Natural killer cell treated with Interleukin-12 subunit alpha and Interleukin-12 subunit beta and Interleukin-15 and Interleukin-18, amount 100 ng/mL, for 72 hours (primary cell): Measurements from ENCODE around the gene VIL1. TPM values are rescaled to one million over a fixed set of nuclear protein-coding genes. Genes with fewer than 3 reads are reported as not detected.

Source experiments
- ATAC-seq, 2 donors: fragments of 150-1000 bp; cut with Tn5 transposase in 1 of 2; sonication (Bioruptor Pico), chemical (Tn5 transposase) in 1 of 2; 2 replicates each; pipeline ENCODE4 v1.10.0; 2021
- DNase-seq: peaks from one replicate; pipeline ENCODE4 v3.0.0; 2022; ENCODE audit warnings: low spot score
- H3K27ac Mint-ChIP-seq, 2 donors: 1 replicate in 1 of 2; 2 replicates in 1 of 2; pipeline ENCODE4 v1.8.0; 2022; ENCODE audit warnings: mixed read lengths in 2 of 2, mild to moderate bottlenecking in 1 of 2, moderate library complexity in 1 of 2
- H3K27me3 Mint-ChIP-seq, 2 donors: 1 replicate in 1 of 2; 2 replicates in 1 of 2; pipeline ENCODE4 v1.8.0; 2022; ENCODE audit warnings: mixed read lengths in 2 of 2
- H3K36me3 Mint-ChIP-seq: one replicate; pipeline ENCODE4 v1.8.0; 2022; ENCODE audit warnings: mixed read lengths
- H3K4me1 Mint-ChIP-seq, 2 donors: 1 replicate in 1 of 2; 2 replicates in 1 of 2; pipeline ENCODE4 v1.8.0; 2022; ENCODE audit warnings: low read depth in 2 of 2, mixed read lengths in 2 of 2, mild to moderate bottlenecking in 1 of 2
- H3K4me3 Mint-ChIP-seq: one replicate; pipeline ENCODE4 v1.8.0; 2022; ENCODE audit warnings: mixed read lengths
- H3K9me3 Mint-ChIP-seq: 2 replicates; pipeline ENCODE4 v1.8.0; 2022; ENCODE audit warnings: mixed read lengths
- total RNA-seq, 2 donors: library from RNA; stranded (reverse); gene quantifications; one replicate each; pipeline ENCODE4 v1.2.3, GENCODE V29; 2022

VIL1 gene
- total RNA-seq, 2 donors from 2014 or later: 0.10 TPM; not detected in 1

DNA sequence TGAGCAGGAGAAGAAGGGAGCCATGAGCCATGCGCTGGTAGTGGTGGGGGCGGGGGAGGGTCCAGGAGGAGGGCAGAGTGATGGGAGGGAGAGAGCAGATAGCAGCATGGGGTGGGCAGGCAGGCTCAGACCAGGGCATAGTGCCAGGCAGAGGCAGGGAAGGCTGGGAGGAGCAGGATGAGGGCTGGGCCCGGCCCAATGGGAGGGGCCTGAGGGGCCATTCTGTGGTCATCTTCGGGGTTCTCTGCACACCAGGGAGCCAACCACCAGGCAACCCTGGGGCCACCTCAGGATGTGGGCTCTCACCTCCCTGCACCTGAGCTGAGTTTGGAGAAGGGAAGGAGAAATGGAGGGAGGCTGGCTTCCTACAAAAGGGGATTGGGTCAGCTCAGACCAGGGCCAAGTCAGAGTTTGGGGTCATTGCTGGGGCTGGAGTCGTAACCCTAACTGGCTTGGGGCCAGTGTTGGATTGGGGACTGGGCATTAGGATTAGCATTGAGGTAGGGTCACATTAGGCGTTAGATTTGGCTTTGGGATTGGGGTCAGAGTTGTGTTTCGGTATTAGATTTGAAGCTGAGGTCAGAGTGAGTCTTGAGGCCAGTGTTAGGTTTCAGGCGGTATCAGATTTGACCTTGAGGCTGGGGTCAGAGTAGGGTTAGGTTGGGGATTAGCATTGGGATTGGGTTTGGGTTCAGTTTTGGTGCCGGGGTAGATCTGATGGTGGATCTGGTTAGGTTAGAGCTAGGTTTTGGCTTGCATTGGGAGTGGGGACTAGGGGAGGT lies 11.2 kb downstream of the VIL1 start:
- DNase-seq (no peak), ATAC-seq (no peak)
- Mint-ChIP-seq H3K9me3 (no peaks in the 10 kb centered on the region), H3K27ac (no peak overlapping the region), H3K4me1 (no peaks in the 10 kb centered on the region), H3K36me3 (no peaks in the 10 kb centered on the region), H3K4me3 (no peak overlapping the region), H3K27me3 (no peaks in the 10 kb centered on the region)

GRCh38 chr2:218430721-218431120 lies 11.8 kb downstream of the VIL1 start:
- no peaks in the 10 kb centered on the region for H3K4me1 Mint-ChIP-seq
- no peaks in the 10 kb centered on the region for H3K36me3 Mint-ChIP-seq
- H3K9me3 Mint-ChIP-seq: no peaks in the 10 kb centered on the region
- ATAC-seq (no peak), DNase-seq (no peak)
- no peaks in the 10 kb centered on the region for H3K27me3 Mint-ChIP-seq
- H3K27ac Mint-ChIP-seq: no peak overlapping the region
- no peak overlapping the region for H3K4me3 Mint-ChIP-seq

DNA sequence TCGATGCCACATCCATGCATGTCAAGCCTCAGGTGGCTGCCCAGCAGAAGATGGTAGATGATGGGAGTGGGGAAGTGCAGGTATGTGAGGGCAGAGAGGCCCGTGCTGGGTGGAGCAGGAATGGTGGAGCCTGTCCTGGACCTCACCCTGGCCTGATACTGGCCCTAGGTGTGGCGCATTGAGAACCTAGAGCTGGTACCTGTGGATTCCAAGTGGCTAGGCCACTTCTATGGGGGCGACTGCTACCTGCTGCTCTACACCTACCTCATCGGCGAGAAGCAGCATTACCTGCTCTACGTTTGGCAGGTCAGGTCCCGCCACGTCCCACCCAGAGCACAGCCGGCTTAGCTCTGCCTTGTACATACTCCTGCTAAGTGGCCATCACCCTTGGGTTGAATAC lies 13.0 kb downstream of the VIL1 start:
- Mint-ChIP-seq H3K36me3 (no peaks in the 10 kb centered on the region), H3K4me3 (no peak overlapping the region)
- ATAC-seq: no peak

DNA sequence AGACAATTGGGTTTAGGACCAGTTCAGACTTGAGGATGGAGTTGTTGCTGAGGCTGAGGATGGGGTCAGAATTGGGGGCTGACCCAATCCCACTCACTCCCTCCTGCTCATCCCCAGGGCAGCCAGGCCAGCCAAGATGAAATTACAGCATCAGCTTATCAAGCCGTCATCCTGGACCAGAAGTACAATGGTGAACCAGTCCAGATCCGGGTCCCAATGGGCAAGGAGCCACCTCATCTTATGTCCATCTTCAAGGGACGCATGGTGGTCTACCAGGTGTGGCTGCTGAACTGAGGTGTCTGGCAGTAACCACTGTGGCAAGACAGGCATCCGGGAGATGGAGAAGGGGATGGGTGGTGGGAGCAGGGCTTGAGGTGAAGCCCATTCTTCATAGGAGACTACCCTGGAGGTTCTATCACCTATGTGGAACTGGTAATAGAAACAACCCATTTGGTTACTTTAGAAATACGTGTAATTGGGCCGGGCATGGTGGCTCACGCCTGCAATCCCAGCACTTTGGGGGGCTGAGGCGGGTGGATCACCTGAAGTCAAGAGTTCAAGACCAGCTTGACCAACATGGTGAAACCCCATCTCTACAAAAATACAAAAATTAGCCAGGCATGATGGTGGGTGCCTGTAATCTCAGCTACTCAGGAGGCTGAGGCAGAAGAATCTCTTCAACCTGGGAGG lies 13.9 kb downstream of the VIL1 start:
- Mint-ChIP-seq H3K9me3 (no peaks in the 10 kb centered on the region), H3K27ac (no peak overlapping the region), H3K27me3 (no peaks in the 10 kb centered on the region), H3K4me1 (peaks cover 0 to 2% of the 10 kb centered on the region in 2 donors), H3K4me3 (no peak overlapping the region), H3K36me3 (no peaks in the 10 kb centered on the region)
- ATAC-seq (no peak), DNase-seq (no peak)

More for the DNA sequence above, 13.0 kb downstream of the VIL1 start:
- Mint-ChIP-seq H3K27ac (no peak overlapping the region), H3K27me3 (no peaks in the 10 kb centered on the region), H3K4me1 (peaks cover 0 to 2% of the 10 kb centered on the region in 2 donors), H3K9me3 (no peaks in the 10 kb centered on the region)
- DNase-seq: no peak

DNA sequence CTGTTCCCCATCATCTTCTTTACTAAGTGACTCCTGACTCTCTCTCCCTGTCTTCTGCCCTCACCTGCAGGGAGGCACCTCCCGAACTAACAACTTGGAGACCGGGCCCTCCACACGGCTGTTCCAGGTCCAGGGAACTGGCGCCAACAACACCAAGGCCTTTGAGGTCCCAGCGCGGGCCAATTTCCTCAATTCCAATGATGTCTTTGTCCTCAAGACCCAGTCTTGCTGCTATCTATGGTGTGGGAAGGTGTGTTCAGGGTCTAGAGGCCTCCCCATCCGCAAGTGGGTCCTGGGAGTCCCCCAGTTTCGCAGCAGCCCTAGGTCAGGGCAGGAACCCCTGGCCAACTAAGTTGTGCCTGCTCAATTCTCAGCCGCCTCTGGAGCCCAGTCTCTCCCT lies 15.5 kb downstream of the VIL1 start:
- DNase-seq (no peak), ATAC-seq (no peak)
- Mint-ChIP-seq H3K27ac (no peak overlapping the region), H3K4me1 (peaks cover 0 to 2% of the 10 kb centered on the region in 2 donors), H3K36me3 (no peaks in the 10 kb centered on the region), H3K9me3 (no peaks in the 10 kb centered on the region), H3K27me3 (no peaks in the 10 kb centered on the region), H3K4me3 (no peak overlapping the region)

DNA sequence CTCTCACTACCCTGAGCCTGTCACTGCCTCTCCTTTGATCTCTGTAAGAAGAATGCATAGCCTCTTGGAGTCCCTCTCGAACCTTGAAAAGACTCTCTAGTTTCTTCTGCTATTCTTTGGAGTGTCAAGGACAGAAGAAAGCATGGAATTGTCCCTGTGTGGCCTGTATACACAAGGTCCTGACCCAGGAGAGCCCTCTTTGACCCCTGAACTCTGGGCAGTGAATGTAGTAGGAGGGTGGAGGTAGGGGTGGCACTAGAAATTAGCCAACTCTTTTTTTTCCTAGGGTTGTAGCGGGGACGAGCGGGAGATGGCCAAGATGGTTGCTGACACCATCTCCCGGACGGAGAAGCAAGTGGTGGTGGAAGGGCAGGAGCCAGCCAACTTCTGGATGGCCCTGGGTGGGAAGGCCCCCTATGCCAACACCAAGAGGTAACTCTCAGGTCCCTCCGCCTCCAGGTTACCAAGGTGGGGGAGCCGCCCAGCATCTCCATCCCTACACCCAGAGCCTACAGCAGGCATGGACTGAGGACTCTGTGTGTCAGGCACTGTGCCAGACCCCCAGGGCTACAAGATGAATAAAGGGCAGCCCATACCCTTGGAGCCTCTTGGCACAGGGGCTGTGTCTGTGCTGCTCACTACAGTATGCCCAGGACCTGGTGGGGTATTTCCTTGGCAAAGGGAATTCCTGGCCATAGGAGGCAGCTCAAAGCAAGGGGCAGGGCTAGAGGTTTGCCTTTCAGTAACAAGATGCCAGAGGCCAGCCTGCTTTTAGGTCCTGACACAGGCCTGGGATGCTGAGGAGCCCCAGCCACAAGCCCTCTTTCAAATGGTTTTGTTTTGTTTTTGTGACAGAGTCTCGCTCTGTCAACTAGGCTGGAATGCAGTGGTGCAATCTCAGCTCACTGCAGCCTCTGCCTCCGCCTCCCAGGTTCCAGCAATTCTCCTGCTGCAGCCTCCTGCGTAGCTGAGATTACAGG lies 16.4 kb downstream of the VIL1 start:
- DNase-seq (no peak), ATAC-seq (no peak)
- Mint-ChIP-seq H3K36me3 (no peaks in the 10 kb centered on the region), H3K27me3 (no peaks in the 10 kb centered on the region), H3K27ac (no peak overlapping the region), H3K4me1 (peaks cover 0 to 2% of the 10 kb centered on the region in 2 donors), H3K9me3 (no peaks in the 10 kb centered on the region), H3K4me3 (no peak overlapping the region)

DNA sequence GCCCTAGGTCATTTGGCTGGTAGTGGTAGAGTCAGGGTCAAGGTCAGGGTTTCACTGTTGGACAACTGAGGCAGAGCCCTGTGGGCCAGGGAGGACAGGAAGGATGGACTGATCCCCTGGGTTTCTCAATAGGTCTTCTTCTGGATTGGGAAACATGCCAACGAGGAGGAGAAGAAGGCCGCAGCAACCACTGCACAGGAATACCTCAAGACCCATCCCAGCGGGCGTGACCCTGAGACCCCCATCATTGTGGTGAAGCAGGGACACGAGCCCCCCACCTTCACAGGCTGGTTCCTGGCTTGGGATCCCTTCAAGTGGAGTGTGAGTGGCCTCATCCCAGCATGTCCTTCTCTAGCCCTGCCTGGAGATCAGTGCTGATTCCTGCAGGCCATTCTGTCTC lies 18.1 kb downstream of the VIL1 start:
- Mint-ChIP-seq H3K27me3 (no peaks in the 10 kb centered on the region), H3K36me3 (no peaks in the 10 kb centered on the region), H3K27ac (no peak overlapping the region), H3K4me1 (peaks cover 0 to 2% of the 10 kb centered on the region in 2 donors), H3K9me3 (no peaks in the 10 kb centered on the region), H3K4me3 (no peak overlapping the region)
- DNase-seq (no peak), ATAC-seq (no peak)

DNA sequence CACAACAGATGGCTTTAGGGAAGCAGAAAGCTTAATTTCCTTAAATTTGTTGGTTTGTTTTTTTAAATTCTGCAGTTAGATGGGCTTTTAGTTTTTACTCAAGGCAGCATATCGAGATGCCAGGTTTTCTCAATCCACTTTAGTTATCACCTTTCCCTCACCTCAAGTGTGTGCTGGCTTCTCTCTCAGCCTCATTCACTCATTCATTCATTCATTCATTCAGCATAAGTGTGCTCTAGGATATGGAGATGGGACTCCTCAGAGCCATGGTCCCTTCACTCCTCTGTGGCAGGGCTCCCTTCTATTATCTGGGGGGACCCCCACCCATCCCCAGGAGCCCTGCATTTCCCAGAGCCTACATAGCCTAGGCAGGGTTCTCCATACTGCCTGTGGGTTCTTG lies 19.0 kb downstream of the VIL1 start:
- no peak for DNase-seq
- Mint-ChIP-seq H3K27me3 (no peaks in the 10 kb centered on the region), H3K27ac (no peak overlapping the region), H3K4me1 (peaks cover 0 to 2% of the 10 kb centered on the region in 2 donors), H3K36me3 (no peaks in the 10 kb centered on the region), H3K9me3 (no peaks in the 10 kb centered on the region), H3K4me3 (no peak overlapping the region)
- ATAC-seq: no peak

GRCh38 chr2:218438596-218438995 lies 19.7 kb downstream of the VIL1 start:
- DNase-seq (no peak), ATAC-seq (no peak)
- H3K4me3 Mint-ChIP-seq: no peak overlapping the region
- peaks cover 0 to 2% of the 10 kb centered on the region in 2 donors for H3K4me1 Mint-ChIP-seq
- H3K27me3 Mint-ChIP-seq: no peaks in the 10 kb centered on the region
- no peaks in the 10 kb centered on the region for H3K9me3 Mint-ChIP-seq
- H3K27ac Mint-ChIP-seq: no peak overlapping the region
- H3K36me3 Mint-ChIP-seq: no peaks in the 10 kb centered on the region

DNA sequence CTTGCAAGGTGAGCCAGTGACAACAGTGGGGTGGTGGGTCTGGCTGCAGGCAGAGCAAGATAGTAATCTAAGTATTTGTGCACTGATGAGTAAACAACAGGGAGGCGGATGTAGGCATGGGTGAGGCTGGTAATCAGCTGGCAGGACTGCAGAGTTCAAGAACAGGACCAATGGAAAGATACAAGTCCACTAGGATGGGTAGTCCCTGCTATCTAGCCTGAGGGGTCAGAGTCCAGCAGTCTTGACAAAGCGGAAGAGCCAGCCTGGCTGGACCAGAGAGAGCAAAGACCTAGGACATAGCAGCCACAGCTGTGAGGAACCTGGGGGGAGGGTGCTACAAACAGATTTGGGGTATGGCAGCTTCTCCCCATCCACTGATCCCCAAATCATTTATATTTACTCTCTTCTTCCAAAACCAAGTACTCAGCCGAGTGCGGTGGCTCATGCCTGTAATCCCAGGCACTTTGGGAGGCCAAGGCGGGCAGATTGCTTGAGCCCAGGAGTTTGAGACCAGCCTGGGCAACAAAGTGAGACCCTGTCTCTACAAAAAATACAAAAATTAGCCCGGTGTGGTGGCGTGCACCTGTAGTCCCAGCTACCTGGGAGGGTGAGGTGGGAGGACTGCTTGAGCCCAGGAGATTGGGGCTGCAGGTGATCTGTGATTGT lies 25.9 kb downstream of the VIL1 start:
- ATAC-seq: no peak
- Mint-ChIP-seq H3K36me3 (peaks cover 9% of the 10 kb centered on the region), H3K27me3 (no peaks in the 10 kb centered on the region), H3K4me1 (peaks cover 0 to 3% of the 10 kb centered on the region in 2 donors), H3K4me3 (no peak overlapping the region), H3K9me3 (no peaks in the 10 kb centered on the region), H3K27ac (no peak overlapping the region)
- DNase-seq: no peak

DNA sequence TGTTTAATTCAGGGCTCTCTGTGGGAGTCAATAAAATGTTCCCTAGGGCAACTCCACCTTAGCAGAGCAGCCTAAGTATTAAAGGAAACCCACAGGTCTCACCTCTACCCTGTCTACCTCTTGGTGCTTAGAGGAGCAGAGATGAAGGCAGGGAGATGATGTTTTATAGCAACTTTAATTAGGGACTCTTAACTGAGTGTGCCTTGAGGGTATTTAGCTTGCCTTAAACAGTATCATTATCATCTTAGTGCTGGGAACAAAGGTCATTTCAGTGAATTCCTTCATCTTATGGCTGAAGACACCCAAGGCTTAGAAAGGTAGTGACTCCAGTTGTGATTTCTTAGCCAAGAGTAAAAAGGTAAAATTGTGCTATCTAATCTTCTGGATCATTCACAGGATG lies 26.7 kb downstream of the VIL1 start:
- H3K9me3 Mint-ChIP-seq: no peaks in the 10 kb centered on the region

DNA sequence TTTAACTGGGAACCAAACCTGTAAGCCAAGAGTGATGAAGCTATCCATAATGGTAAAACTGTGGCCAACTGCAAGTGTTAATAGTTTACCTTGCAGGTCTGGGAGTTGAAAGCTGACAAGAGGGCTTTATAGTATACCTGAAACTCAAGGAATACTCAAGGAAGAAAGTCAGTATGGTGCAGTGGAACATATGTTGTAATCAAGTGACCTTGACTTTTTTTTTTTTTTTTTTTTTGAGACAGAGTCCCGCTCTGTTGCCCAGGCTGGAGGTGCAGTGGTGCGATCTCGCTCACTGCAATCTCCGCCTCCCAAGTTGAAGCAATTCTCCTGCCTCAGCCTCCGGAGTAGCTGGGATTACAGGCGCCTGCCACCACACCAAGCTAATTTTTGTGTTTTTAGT lies 27.6 kb downstream of the VIL1 start:
- peaks cover 9% of the 10 kb centered on the region for H3K36me3 Mint-ChIP-seq
- H3K27me3 Mint-ChIP-seq: no peaks in the 10 kb centered on the region
- DNase-seq (no peak), ATAC-seq (no peak)
- peaks cover 0 to 3% of the 10 kb centered on the region in 2 donors for H3K4me1 Mint-ChIP-seq
- H3K4me3 Mint-ChIP-seq: no peak overlapping the region
- H3K27ac Mint-ChIP-seq: no peak overlapping the region
- H3K9me3 Mint-ChIP-seq: no peaks in the 10 kb centered on the region

More for the DNA sequence above, 26.7 kb downstream of the VIL1 start:
- Mint-ChIP-seq H3K4me3 (no peak overlapping the region), H3K27ac (no peak overlapping the region), H3K36me3 (peaks cover 9% of the 10 kb centered on the region), H3K27me3 (no peaks in the 10 kb centered on the region), H3K4me1 (peaks cover 0 to 3% of the 10 kb centered on the region in 2 donors)
- DNase-seq (no peak), ATAC-seq (no peak)

DNA sequence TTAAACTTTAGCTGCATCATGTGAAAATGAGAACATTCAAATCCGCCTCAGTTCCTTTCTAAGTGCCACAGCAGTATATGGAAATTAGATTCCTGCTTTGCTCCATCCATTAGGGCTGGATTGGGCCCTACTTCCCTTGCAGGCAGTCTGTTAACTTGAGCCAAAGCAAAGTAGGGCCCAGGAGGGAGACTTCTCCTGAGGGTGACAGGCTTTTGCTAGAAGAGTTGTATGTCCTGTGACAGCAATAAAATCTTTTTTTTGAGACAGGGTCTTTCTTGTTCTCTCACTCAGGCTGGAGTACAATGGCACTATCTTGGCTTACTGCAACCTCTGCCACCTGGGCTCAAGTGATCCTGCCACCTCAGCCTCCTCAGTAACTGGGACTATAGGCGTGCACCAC lies 28.1 kb downstream of the VIL1 start:
- ATAC-seq (no peak), DNase-seq (no peak)
- H3K4me1 Mint-ChIP-seq: peaks cover 0 to 3% of the 10 kb centered on the region in 2 donors
- H3K4me3 Mint-ChIP-seq: no peak overlapping the region
- no peaks in the 10 kb centered on the region for H3K9me3 Mint-ChIP-seq
- no peak overlapping the region for H3K27ac Mint-ChIP-seq
- no peaks in the 10 kb centered on the region for H3K27me3 Mint-ChIP-seq
- H3K36me3 Mint-ChIP-seq: peaks cover 9% of the 10 kb centered on the region
